ENCODE measurements around the gene SERPIND1. TPM values are rescaled to one million over a fixed set of nuclear protein-coding genes. Genes with fewer than 3 reads are reported as not detected.
A peak's percentile ranks its signal among the peaks of the same experiment; 100 is the strongest.

Gene SERPIND1
- total RNA-seq, 1 donor from 2014 or later: not detected

DNA sequence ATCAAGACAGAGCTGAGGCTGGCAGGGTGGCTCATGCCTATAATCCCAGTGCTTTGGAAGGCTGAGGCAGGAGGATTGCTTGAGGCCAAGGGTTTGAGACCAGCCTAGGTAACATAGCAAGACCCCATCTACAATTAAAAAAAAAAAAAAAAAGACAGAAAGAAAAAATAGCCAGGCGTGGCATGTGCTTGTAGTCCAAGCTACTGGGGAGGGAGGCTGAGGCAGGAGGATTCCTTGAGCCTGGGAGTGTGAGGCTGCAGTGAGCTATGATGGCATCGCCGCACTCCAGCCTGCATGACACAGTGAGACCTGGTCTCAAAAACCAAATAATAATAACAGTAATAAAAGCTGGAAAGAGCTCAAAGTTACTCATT, 9.4 kb downstream of the SERPIND1 start:
- Mint-ChIP-seq H3K27me3 (ENCODE audit: low read depth) (no peaks in the 10 kb centered on the region), H3K36me3 (ENCODE audit: low read depth) (peaks cover 28% of the 10 kb centered on the region), H3K4me3 (ENCODE audit: low read depth) (no peak overlapping the region), H3K9me3 (no peaks in the 10 kb centered on the region), H3K27ac (no peak overlapping the region), H3K4me1 (ENCODE audit: low read depth) (peaks cover 34% of the 10 kb centered on the region)
- DNase-seq (ENCODE audit: low spot score): no peak
- intact Hi-C loops (cut with micrococcal nuclease): loop anchor here (10.0 kb wide), 1 partner anchor 72 kb away; the partner anchor contains the start of genes PI4KA and SNAP29

GRCh38 chr22:20783844-20784723, 10.2 kb downstream of the SERPIND1 start:
- H3K36me3 Mint-ChIP-seq (ENCODE audit: low read depth): peaks cover 28% of the 10 kb centered on the region
- H3K4me3 Mint-ChIP-seq (ENCODE audit: low read depth): no peak overlapping the region
- H3K27me3 Mint-ChIP-seq (ENCODE audit: low read depth): no peaks in the 10 kb centered on the region
- H3K4me1 Mint-ChIP-seq (ENCODE audit: low read depth): peaks cover 29% of the 10 kb centered on the region
- H3K27ac Mint-ChIP-seq: peak overlapping the region; percentile 17
- DNase-seq (ENCODE audit: low spot score): peak; percentile 16
- intact Hi-C loops (cut with micrococcal nuclease): loop anchor here (10.0 kb wide), 1 partner anchor 71 kb away; the partner anchor contains the start of genes PI4KA and SNAP29
- H3K9me3 Mint-ChIP-seq: no peaks in the 10 kb centered on the region

- H3K4me3 Mint-ChIP-seq (ENCODE audit: low read depth): no peak overlapping the region
- no peaks in the 10 kb centered on the region for H3K9me3 Mint-ChIP-seq
Measured at GRCh38 chr22:20785415-20785814, 11.5 kb downstream of the SERPIND1 start.

DNA sequence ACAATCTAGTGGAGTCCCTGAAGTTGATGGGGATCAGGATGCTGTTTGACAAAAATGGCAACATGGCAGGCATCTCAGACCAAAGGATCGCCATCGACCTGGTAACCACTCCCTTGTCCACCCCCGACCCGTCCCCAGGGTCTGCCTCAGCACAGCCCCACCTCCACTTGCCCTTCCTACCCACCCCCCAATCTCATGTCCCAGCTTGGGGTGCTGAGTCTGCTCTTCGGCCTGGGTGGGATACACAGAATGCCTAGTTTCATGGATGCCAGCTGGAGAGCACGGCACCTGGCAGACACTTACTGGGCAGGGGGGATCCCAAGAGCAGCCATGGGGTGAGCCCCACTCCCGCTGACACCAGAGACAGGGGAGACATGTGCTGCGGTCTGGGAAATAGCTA, 12.1 kb downstream of the SERPIND1 start:
- DNase-seq (ENCODE audit: low spot score): no peak
- Mint-ChIP-seq H3K9me3 (no peaks in the 10 kb centered on the region), H3K27me3 (ENCODE audit: low read depth) (no peaks in the 10 kb centered on the region), H3K4me1 (ENCODE audit: low read depth) (peaks cover 19% of the 10 kb centered on the region), H3K4me3 (ENCODE audit: low read depth) (no peak overlapping the region), H3K36me3 (ENCODE audit: low read depth) (peaks cover 24% of the 10 kb centered on the region), H3K27ac (no peak overlapping the region)
- intact Hi-C loops (cut with micrococcal nuclease): loop anchor here (10.0 kb wide), 1 partner anchor 69 kb away; the partner anchor contains the start of genes PI4KA and SNAP29

More at GRCh38 chr22:20785415-20785814, 11.5 kb downstream of the SERPIND1 start:
- H3K36me3 Mint-ChIP-seq (ENCODE audit: low read depth): peaks cover 18% of the 10 kb centered on the region
- intact Hi-C loops (cut with micrococcal nuclease): loop anchor here (10.0 kb wide), 1 partner anchor 69 kb away; the partner anchor contains the start of genes PI4KA and SNAP29
- peaks cover 19% of the 10 kb centered on the region for H3K4me1 Mint-ChIP-seq (ENCODE audit: low read depth)
- H3K27ac Mint-ChIP-seq: no peak overlapping the region
- H3K27me3 Mint-ChIP-seq (ENCODE audit: low read depth): no peaks in the 10 kb centered on the region
- DNase-seq (ENCODE audit: low spot score): no peak

GRCh38 chr22:20786536-20786979, 12.6 kb downstream of the SERPIND1 start:
- Mint-ChIP-seq H3K9me3 (no peaks in the 10 kb centered on the region), H3K27me3 (ENCODE audit: low read depth) (no peaks in the 10 kb centered on the region), H3K4me3 (ENCODE audit: low read depth) (no peak overlapping the region), H3K4me1 (ENCODE audit: low read depth) (peaks cover 15% of the 10 kb centered on the region), H3K27ac (no peak overlapping the region), H3K36me3 (ENCODE audit: low read depth) (peaks cover 23% of the 10 kb centered on the region)
- intact Hi-C loops (cut with micrococcal nuclease): loop anchor here (10.0 kb wide), 1 partner anchor 68 kb away; the partner anchor contains the start of genes PI4KA and SNAP29
- DNase-seq (ENCODE audit: low spot score): no peak

GRCh38 chr22:20787223-20787622, 13.3 kb downstream of the SERPIND1 start:
- Mint-ChIP-seq H3K27ac (no peak overlapping the region), H3K9me3 (no peaks in the 10 kb centered on the region)

GRCh38 chr22:20787746-20788626, 14.1 kb downstream of the SERPIND1 start:
- DNase-seq (ENCODE audit: low spot score): no peak
- Mint-ChIP-seq H3K9me3 (no peaks in the 10 kb centered on the region), H3K4me1 (ENCODE audit: low read depth) (peaks cover 7% of the 10 kb centered on the region), H3K27ac (no peak overlapping the region), H3K36me3 (ENCODE audit: low read depth) (peaks cover 25% of the 10 kb centered on the region), H3K4me3 (ENCODE audit: low read depth) (no peak overlapping the region), H3K27me3 (ENCODE audit: low read depth) (no peaks in the 10 kb centered on the region)
- intact Hi-C loops (cut with micrococcal nuclease): loop anchor here (10.0 kb wide), 1 partner anchor 67 kb away; the partner anchor contains the start of genes PI4KA and SNAP29

More at GRCh38 chr22:20787223-20787622, 13.3 kb downstream of the SERPIND1 start:
- Mint-ChIP-seq H3K36me3 (ENCODE audit: low read depth) (peaks cover 19% of the 10 kb centered on the region), H3K4me3 (ENCODE audit: low read depth) (no peak overlapping the region), H3K27me3 (ENCODE audit: low read depth) (no peaks in the 10 kb centered on the region), H3K4me1 (ENCODE audit: low read depth) (peaks cover 9% of the 10 kb centered on the region)
- no peak for DNase-seq (ENCODE audit: low spot score)
- intact Hi-C loops (cut with micrococcal nuclease): loop anchor here (10.0 kb wide), 1 partner anchor 68 kb away; the partner anchor contains the start of genes PI4KA and SNAP29

DNA sequence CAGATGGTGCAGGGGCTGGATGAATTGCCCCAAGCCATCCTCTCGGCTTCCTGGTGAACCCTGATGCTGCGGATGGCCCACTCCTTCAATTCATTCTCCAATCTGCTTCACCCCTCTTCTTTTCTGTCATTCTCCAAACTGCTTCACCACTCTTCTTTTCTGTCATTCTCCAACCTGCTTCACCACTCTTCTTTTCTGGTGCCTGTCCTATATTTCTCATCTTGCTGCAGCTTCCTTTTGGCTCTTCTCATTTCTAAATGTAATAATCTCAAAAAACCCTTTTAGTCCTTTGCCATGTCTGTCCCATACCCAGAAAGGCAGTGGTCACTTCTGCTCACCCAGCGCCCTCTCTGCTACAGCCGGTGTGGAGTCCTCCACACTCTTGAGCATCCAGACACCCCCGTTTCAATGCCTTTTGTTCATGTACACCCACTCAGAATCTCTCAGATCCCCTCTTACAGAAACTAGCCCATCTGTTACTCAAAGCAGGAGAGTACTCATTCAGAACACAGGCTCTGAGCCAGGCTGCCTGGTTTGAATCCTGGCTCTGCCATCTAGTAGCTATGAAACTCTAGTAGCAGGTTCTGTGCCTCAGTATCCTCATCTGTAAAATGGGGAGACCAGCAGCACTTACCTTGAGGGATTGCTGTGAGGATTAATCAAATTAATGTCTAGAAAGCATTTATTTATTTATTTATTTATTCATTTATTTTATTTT, 14.9 kb downstream of the SERPIND1 start:
- Mint-ChIP-seq H3K9me3 (no peaks in the 10 kb centered on the region), H3K27me3 (ENCODE audit: low read depth) (no peaks in the 10 kb centered on the region), H3K27ac (no peak overlapping the region), H3K36me3 (ENCODE audit: low read depth) (peaks cover 23% of the 10 kb centered on the region), H3K4me3 (ENCODE audit: low read depth) (no peak overlapping the region), H3K4me1 (ENCODE audit: low read depth) (peaks cover 6% of the 10 kb centered on the region)
- DNase-seq (ENCODE audit: low spot score): no peak
- intact Hi-C loops (cut with micrococcal nuclease): loop anchor here (10.0 kb wide), 1 partner anchor 66 kb away; the partner anchor contains the start of genes PI4KA and SNAP29

GRCh38 chr22:20792221-20792965, 18.5 kb downstream of the SERPIND1 start:
- Mint-ChIP-seq H3K27ac (no peak overlapping the region), H3K4me1 (ENCODE audit: low read depth) (no peaks in the 10 kb centered on the region), H3K36me3 (ENCODE audit: low read depth) (peaks cover 38% of the 10 kb centered on the region), H3K27me3 (ENCODE audit: low read depth) (no peaks in the 10 kb centered on the region), H3K4me3 (ENCODE audit: low read depth) (no peak overlapping the region), H3K9me3 (no peaks in the 10 kb centered on the region)
- DNase-seq (ENCODE audit: low spot score): no peak
- intact Hi-C loops (cut with micrococcal nuclease): no loop called here

DNA sequence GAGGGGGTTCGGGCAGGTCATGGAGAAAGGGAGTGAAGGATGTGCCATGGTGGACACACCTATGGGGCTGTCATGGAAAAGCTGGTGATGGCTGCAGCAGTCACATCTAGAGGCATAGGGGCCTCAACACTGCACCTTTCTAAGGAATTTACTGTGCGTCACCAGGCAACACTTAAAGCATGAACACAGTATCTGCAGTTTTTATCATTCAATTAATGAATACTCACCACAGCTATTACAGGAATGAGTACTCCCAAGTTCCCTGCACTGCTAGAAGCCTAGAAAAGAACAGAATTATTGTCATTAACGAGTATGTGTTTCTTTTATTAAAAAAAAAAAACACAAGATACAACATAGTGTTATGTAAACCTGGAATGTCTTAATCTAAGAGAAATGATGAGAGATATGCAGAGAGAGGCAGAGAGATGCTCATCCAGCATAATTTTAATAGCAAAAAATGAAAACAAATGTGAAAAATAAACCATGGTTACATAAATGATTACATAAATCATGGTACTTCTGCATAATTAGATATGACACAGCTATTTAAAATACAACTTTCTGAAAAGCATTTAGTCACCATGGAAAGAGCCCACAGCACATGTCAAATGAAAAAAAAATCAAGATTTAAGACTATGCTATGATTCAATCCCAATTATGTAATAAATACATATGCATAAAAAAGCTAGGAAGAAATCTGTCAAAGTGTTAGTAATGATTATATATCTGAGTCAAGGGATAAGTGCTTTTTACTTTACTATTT, 19.2 kb downstream of the SERPIND1 start:
- Mint-ChIP-seq H3K4me3 (ENCODE audit: low read depth) (no peak overlapping the region), H3K9me3 (no peaks in the 10 kb centered on the region), H3K27ac (no peak overlapping the region), H3K4me1 (ENCODE audit: low read depth) (no peaks in the 10 kb centered on the region), H3K36me3 (ENCODE audit: low read depth) (peaks cover 45% of the 10 kb centered on the region), H3K27me3 (ENCODE audit: low read depth) (no peaks in the 10 kb centered on the region)
- intact Hi-C loops (cut with micrococcal nuclease): no loop called here
- DNase-seq (ENCODE audit: low spot score): no peak

Measured in activated T-helper 2 cell treated with anti-CD3 and anti-CD28 coated beads, Interferon-gamma antibody, Interleukin-2, Interleukin-4, amounts not matched to agents 10 μg/mL and 5 μg/mL and 100 μg/mL, durations not matched to agents 14 hours and 24 hours and 36 hours (primary cell).